ENCODE data around the gene ZC3H12A.

DNA sequence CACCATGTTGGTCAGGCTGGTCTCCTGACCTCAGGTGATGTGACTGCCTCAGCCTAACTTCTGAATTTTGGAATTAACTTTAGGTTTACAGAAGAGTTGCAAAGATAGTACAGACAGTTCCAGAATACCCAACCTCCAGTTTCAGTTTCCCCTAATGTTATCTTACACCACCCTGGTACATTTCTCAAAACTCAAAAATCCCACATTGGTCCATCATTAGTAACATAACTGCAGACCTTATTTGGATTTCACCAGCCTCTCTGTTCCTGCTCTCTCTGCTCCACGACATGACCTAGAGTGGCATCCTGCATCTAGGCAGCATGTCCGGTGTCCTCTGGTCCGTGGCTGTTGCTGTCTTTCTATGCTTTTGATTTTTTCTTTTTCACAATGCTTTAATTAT, 5.0 kb upstream of the ZC3H12A start:
- TF ChIP-seq EZH2 (IDR thresholded peaks at IDR 0.05; ENCODE audit: insufficient read depth, poor library complexity, severe bottlenecking) (no peak), EZH2phosphoT487 (IDR thresholded peaks at IDR 0.05; ENCODE audit: insufficient read depth, low read depth) (no peak)
